GM12891 (cell line): Measurements from ENCODE around the gene PCNX1.

ENCODE experiments used
- DNase-seq: peaks from one replicate; pipeline ENCODE4 v3.0.0; 2011; ENCODE audit warnings: low spot score; ENCODE audit not compliant: insufficient read length
- FAIRE-seq: peaks from 2 replicates; lab custom pipeline; 2011; peaks lifted over from hg19 to GRCh38; lab: Jason Lieb, UNC
- PAX5 ChIP-seq: IDR thresholded peaks from 2 replicates; pipeline ENCODE4 v1.6.1; 2011; ENCODE audit warnings: low read length, moderate library complexity, mild to moderate bottlenecking; ENCODE audit not compliant: insufficient read depth, severe bottlenecking
- POLR2A ChIP-seq: IDR thresholded peaks from 2 replicates; pipeline ENCODE4 v1.6.1; 2011; ENCODE audit warnings: low read depth, low read length, control low read depth
- POLR2AphosphoS5 ChIP-seq: IDR thresholded peaks from 2 replicates; pipeline ENCODE4 v1.6.1; 2011; ENCODE audit warnings: low read depth, low read length, control low read depth
- POU2F2 ChIP-seq: IDR thresholded peaks from 2 replicates; pipeline ENCODE4 v1.6.1; 2011; ENCODE audit warnings: low read depth, mild to moderate bottlenecking, control low read depth, low read length, moderate library complexity
- SPI1 ChIP-seq: IDR thresholded peaks from 2 replicates; pipeline ENCODE4 v1.6.1; 2011; ENCODE audit warnings: low read depth, low read length, control low read depth
- TAF1 ChIP-seq: IDR thresholded peaks from 2 replicates; pipeline ENCODE4 v1.6.1; 2011; ENCODE audit warnings: low read depth, low read length, control low read depth

The PCNX1 gene

DNA sequence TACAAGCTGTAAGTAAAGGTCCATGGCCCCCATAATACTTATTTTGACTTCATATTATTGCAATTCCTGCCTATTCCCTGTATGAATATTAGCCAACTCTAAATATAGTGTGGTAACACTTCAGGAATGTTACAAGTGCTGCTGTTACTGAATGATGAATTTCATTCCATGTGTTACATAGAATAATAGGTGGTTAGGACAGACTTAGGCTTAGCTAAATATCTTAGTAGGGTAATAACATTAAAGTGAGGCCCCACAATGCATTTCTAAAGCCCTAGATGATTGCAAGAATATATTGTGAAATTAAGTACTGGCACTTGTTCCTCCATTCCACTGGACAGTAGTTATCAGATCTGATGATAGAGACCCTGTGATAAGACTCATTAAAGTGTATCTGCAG is 182.7 kb downstream of the PCNX1 start:
- FAIRE-seq: no peak
- TF ChIP-seq SPI1 (no peak), PAX5 (no peak), POLR2AphosphoS5 (no peak), TAF1 (no peak)
- DNase-seq: no peak

DNA sequence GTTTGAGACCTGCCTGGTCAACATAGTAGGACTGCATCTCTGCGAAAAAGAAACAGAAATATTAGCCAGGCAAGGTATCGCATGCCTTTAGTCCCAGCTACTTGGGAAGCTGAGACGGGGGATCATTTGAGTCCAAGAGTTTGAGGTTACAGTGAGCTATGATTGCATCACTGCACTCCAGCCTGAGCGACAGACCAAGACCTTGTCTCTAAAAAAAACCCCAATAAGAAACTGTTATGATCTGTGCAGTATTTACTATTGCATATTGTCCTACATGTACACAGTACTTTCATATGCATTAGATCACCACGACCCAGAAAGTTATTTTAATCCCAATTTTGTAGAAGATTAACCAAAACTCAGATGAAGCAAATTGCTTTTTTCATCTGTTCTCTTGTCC is 187.5 kb downstream of the PCNX1 start:
- no peak for FAIRE-seq
- no peak for DNase-seq
- TF ChIP-seq SPI1 (no peak), TAF1 (no peak), PAX5 (peak; percentile 23), POLR2A (no peak), POLR2AphosphoS5 (no peak), POU2F2 (no peak)

DNA sequence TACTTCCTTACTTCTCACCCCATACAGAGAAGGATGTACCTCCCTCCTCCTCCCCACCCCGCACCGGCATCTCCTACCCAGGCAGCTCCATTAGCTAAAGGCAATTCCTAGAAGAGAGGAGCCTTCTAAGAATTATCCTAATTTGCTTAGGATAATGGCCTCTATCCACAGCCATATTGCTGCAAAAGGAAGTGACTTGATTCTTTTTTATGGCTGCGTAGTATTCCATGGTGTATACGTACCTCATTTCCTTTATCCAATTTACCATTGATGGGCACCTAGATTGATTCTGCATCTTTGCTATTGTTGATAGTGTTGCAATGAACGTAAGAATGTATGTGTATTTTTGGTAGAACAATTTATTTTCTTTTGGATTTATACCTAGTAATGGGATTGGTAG is 189.7 kb downstream of the PCNX1 start:
- no peak for DNase-seq
- TF ChIP-seq PAX5 (no peak), TAF1 (no peak), POU2F2 (no peak), POLR2AphosphoS5 (no peak), POLR2A (no peak), SPI1 (no peak)
- FAIRE-seq: peak; percentile 54

DNA sequence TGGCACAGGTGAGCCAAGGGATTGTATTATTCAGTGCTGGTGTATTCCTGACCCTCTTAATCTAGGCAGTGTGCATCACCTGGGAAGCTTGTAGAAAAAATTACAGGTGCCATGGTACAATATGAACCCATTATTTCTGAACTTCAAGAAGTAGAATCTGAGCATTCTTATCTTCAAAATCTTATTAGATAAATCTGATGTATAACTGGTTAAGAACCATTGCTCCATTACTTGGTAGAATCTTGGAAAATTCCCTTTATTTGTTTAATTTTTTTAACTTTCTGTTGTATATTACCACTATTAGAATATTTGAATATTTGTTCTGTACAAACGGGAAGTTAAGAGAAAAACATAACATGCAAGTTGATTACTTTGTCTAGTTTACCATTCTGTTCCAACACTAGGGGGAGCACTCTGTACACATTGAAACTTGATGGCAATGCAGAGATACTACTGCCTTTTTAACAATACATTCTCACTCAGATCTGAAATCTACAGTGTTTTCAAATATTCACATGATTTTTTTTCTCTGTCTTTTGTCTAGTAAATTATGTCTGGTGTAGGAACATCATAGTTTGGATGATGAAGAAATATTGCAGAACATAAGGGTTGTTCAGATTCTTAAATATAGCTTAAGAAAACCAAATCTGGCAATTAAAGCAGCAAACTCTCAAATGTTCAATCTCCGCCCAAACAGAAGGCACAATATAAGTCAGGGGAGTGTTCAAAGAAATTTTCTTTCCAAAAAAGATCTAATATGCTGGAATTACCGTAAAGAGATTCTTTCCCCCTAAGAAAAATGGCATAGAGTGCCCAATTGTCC is 196.6 kb downstream of the PCNX1 start:
- TF ChIP-seq POLR2A (no peak), TAF1 (no peak), PAX5 (no peak), POU2F2 (no peak), POLR2AphosphoS5 (no peak)
- FAIRE-seq: peak; percentile 86
- DNase-seq: peak; percentile 27

DNA sequence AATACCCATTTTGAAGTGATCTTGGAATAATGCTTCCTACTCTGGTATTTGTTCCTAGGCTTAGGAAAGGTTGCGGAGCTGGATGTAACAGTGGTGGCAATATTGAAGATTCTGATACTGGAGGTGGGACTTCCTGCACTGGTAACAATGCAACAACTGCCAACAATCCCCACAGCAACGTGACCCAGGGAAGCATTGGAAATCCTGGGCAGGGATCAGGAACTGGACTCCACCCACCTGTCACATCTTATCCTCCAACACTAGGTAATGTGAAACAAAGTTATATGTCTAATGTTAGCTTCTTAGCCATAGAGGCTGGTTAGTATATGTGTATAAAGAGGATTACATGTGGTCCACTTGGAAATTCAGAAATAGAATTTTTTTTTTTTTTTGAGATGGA is 197.9 kb downstream of the PCNX1 start:
- TF ChIP-seq TAF1: no peak
- no peak for TF ChIP-seq SPI1
- no peak for TF ChIP-seq POLR2A
- no peak for TF ChIP-seq PAX5
- TF ChIP-seq POU2F2: no peak
- no peak for TF ChIP-seq POLR2AphosphoS5
- DNase-seq (no peak), FAIRE-seq (peak; percentile 16)

DNA sequence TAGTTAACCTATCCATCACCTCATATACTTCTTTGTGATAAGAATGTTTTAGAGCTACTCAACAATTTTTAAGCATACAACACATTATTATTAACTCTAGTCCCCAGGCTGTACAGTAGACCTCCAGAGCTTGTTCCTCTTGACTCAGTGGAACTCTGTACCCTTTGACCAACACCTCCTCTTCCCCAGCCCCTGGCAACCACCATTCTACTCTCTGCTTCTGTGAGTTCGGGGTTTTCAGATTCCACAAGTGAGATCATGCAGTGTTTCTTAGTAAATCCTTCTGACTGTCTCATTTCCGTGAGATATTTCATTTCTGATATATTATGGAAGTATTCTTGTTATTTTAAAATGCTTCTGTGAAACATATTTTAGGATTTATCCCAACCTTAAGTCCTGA is 200.7 kb downstream of the PCNX1 start:
- TF ChIP-seq SPI1 (no peak), POU2F2 (no peak), POLR2A (no peak), TAF1 (no peak), POLR2AphosphoS5 (no peak), PAX5 (no peak)
- no peak for DNase-seq
- no peak for FAIRE-seq

DNA sequence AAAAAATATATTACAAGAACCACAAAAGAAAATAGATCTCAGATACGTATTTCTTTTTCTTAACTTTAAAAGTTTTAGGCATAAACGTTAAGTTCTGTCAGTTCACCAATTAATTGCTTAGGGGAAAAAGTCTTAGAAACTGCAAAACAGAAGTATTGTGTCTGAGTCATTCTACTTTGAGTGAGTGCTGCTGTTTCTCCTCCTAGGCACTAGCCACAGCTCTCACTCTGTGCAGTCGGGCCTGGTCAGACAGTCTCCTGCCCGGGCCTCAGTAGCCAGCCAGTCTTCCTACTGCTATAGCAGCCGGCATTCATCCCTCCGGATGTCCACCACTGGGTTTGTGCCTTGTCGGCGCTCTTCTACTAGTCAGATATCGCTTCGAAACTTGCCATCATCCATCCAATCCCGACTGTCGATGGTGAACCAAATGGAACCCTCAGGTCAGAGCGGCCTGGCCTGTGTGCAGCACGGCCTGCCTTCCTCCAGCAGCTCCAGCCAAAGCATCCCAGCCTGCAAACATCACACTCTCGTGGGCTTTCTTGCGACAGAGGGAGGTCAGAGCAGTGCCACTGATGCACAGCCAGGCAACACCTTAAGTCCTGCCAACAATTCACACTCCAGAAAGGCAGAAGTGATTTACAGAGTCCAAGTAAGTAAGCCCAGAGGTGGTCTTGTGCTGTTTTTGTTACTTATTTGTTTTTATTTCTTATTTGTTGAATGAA is 201.3 kb downstream of the PCNX1 start:
- FAIRE-seq (no peak), DNase-seq (no peak)
- TF ChIP-seq PAX5: no peak
- TF ChIP-seq SPI1: no peak
- no peak for TF ChIP-seq POLR2AphosphoS5
- TF ChIP-seq TAF1: no peak
- no peak for TF ChIP-seq POLR2A
- TF ChIP-seq POU2F2: no peak

DNA sequence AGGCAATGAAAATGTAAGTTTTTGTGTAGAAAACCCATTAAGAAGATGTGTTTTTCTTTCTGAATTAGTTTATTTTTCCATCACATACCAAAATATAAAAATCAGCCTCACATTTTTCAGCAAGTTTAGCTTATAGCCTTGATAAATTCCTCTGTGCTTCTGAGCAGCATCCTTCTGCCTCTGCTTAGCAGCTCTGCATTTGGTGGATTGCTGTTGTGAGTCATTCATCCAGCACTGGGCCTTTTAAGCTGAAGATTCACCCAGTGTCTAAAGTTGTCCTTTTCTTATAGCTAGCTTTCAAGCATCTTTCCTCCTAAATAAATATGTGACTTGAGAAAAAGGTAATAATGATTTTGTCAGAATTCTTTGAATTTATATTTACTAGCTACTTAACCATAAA is 206.1 kb downstream of the PCNX1 start:
- no peak for DNase-seq

DNA sequence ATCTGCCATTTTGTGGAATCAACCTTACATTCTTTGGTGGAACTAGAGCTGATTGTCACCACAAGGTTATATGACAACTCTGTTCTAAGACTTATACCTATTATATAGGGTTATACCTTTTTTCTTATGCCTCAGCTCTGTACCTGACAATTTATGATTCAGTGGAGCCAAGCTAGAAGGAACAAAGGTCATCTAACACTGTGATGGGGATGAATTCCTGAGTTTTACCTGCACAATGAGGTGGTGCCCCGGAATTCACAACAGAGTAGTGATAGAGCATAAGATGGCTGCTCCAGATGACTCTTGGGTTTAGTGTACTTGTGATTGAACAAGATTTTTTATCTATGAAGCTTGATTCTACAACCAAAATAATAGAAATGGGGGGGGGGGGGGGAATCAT is 207.3 kb downstream of the PCNX1 start:
- TF ChIP-seq PAX5 (no peak), POLR2AphosphoS5 (no peak), POLR2A (no peak), POU2F2 (no peak), SPI1 (no peak), TAF1 (no peak)
- no peak for DNase-seq
- FAIRE-seq: no peak

More for the DNA sequence above, 206.1 kb downstream of the PCNX1 start:
- TF ChIP-seq POLR2AphosphoS5 (no peak), POU2F2 (no peak), POLR2A (no peak)
- FAIRE-seq: no peak
